Uterus (tissue), 2 donors: ENCODE measurements around the gene BBS9.

ENCODE experiments used
- POLR2A ChIP-seq, 2 donors: fragments of 450-650 bp; IDR thresholded peaks; one replicate each; pipeline ENCODE4 v1.6.1; 2016; ENCODE audit warnings: antibody characterized with exemption in 2 of 2, mild to moderate bottlenecking in 1 of 2, moderate library complexity in 1 of 2
- TF ChIP-seq, protein P1 (sequence below), 4 experiments: fragments of 200-600 bp in 2 of 4; fragments of 450-650 bp in 2 of 4; sonication (generic) in 2 of 4; IDR thresholded peaks; one replicate each; pipeline ENCODE4 v1.5.1; 2016 to 2019; ENCODE audit warnings: antibody characterized with exemption in 4 of 4, mild to moderate bottlenecking in 2 of 4, moderate library complexity in 1 of 4

GRCh38 chr7:33650828-33651227 lies 521.5 kb downstream of the BBS9 start:
- TF ChIP-seq, protein P1, sequence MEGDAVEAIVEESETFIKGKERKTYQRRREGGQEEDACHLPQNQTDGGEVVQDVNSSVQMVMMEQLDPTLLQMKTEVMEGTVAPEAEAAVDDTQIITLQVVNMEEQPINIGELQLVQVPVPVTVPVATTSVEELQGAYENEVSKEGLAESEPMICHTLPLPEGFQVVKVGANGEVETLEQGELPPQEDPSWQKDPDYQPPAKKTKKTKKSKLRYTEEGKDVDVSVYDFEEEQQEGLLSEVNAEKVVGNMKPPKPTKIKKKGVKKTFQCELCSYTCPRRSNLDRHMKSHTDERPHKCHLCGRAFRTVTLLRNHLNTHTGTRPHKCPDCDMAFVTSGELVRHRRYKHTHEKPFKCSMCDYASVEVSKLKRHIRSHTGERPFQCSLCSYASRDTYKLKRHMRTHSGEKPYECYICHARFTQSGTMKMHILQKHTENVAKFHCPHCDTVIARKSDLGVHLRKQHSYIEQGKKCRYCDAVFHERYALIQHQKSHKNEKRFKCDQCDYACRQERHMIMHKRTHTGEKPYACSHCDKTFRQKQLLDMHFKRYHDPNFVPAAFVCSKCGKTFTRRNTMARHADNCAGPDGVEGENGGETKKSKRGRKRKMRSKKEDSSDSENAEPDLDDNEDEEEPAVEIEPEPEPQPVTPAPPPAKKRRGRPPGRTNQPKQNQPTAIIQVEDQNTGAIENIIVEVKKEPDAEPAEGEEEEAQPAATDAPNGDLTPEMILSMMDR (IDR thresholded peaks at IDR 0.05): no peak
- TF ChIP-seq POLR2A (IDR thresholded peaks at IDR 0.05): no peak
